HG03135 (cell line): ENCODE results near the gene COA7.

ENCODE experiments used
- ATAC-seq: cut with Tn5 transposase; IDR thresholded peaks from one replicate; pipeline ENCODE4 v1.9.1; 2021; ENCODE audit warnings: mild to moderate bottlenecking, moderate library complexity; ENCODE audit not compliant: unreplicated experiment

The COA7 gene

DNA sequence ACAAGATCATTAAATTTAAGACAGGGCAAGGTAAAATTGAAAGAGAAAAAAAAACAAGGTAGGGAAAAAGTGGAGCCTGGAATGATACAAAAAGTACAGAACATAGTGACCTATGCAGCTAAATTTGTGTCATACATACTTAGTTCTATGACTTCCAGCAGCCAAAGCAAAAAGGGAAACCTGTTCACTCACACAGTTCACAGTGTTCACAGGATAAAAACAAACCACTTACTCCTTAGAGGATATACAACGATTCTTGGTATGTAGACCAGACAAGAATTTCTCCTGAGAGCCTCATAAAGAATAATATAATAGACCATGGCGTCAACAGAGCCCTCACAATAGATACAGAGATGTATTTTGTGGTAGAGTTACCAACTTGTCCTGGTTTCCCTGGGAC lies 27.5 kb downstream of the COA7 start:
- no peak for ATAC-seq

DNA sequence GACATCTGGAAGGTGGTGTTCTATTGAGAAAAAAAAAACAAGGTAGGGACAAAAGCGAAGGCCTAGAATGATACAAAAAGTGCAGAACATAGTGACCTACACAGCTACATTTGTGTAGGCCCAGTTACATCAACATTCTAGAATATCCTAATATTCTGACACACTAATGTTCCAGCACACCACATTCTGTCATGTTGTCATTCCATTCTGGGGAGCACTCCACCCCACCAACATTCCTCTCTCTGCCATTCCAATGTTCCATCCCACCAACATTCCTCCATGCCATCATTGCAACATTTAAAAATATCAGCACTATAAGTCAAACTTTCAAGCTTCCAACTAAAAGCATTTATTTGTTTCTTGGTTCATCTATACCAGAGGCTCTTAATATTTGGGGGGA lies 28.5 kb downstream of the COA7 start:
- no peak for ATAC-seq

DNA sequence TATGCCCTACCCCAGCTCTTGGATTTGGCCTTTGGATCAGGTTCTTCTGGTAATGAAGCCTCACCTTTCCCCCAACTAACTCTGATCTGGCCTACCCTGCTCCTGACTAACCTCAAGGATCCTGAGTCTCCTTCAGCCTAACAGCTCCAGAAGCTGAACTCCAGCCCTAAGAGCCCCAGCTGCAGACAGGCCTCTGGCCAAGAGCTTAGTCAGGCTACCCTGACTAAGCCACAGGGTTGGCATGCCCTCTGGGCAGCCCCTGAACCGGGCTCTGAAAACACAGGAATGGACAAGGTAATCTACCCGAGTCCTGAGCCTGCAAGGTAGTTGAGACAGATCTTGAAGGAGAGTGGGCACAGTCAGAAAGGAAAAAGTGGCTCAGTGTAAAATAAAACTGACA lies 29.4 kb downstream of the COA7 start:
- no peak for ATAC-seq

DNA sequence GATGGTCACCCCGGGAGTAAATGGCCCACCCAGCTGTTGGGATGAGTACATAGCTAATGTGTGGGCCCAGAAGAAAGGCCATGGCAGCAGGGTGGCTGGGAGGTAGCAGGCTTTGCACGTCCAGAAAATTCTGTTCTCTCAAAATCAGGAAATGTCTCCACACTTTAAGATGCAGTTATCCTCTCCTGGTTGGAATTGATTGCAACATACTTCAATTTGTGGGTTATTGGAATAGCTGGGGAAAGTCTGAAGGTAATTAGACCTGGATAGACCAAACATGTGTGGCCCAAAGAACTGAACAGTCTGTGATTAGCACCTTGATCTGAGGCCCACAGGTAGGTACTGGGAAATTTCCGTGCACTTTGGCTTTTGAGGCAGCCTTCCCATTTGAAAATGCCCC lies 30.2 kb downstream of the COA7 start:
- no peak for ATAC-seq

DNA sequence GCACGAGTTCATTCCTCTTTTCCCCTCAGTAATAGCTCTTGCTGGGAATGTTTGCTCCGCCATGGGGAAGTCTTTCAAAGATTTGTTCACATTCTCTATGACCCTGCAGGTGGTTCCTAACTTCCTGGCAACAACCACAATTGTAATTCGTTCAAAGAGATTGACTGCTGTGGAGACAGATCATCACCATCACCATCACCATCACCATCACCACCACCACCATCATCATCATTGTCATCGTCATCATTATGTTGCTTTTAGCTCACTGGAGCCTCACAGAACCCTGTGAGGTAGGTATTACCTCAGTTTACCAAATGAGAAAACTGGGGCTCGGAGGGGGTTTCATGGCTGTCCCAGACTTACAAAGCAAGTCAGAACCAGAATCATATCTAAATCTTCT lies 30.9 kb downstream of the COA7 start:
- no peak for ATAC-seq

DNA sequence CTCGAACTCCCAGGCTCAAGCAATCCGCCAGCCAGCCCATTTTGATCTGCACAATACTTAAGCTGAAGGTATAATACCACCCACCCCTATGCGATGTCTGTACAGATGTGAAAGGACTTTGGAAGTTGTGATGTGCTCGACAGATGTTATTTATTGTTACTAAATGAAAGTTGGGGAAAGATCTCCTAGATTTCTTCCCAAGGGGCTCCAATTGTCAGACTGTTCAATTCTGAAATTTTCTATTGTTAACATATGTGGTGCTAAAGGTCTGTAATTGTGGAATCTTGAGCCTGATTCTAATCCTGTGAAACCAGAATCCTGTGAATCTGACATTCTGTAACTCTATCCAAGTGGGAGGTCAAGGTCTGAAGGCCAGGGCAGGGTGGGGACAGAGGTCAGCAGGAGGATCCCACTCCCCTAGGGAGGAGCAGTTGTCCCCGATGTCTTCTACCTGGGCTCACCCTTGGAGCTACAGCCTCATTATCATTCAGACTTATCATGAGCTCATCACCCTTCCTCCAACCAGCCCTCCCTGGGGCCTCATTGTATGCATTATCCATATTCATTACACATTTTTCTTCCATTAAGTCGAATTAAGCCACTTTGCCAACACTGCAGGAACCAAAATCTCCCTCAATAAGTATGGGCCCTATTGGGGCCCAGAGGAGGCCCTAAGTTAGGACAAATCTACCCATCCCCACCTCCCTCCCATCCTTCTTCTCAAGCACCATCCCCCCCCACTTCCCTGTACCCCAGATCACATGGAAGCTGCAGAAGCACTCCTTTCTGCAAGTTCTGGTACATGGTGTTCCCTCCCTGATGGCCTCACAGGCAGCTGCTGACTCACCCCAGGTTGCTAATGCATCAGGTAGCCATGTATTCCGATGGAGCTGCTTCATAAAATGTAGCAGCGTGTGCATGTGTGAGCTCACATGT lies 32.9 kb downstream of the COA7 start:
- ATAC-seq: no peak

DNA sequence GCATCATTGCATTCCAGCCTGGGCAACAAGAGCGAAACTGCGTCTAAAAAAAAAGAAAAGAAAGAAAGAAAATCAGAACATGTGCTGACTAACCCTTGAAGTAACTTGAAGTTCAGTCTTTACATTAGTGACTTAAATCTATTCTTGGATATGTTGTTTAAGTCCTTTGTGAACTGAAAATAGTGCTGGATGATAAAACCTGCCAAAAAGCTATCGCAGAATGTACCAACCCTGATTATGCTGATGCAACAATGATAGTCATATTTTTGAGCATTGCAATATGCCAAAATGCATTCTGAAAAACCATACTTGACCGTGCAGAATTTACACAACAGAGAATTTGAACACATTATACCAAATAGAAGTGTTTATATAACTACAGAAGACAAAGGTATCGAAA lies 34.4 kb downstream of the COA7 start:
- ATAC-seq: no peak

DNA sequence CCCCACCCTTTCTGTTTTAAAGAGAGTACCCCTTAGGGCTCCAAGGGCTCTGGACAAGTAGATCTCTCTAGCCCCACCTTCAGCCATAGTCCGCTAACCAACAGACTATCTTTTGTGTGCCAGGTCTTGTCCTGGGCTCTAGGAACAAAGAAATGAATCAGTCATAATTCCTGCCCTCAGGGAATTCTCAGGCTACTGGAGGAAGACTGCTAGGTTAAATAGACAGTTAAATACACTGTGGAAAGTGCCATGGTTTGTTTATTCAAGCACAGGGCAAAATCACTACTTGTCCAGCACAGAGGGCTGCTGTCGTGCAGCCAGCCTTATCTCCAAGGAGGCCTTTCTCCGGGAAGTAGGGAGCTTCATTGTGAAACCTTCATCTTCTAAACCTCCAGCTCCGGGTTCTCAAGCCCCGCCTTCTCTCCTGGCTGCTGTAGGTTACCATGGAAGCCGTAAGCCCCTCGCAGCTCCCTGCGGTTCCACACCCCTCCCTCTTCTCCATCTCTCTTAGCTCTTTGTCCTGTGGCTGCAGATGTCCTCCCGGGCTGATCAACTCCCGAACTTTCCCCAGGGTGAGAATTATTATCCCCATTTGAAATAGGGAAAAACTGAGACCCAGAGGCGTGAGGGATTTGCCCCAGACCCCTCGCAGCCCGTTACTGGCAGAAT lies 35.4 kb downstream of the COA7 start:
- no peak for ATAC-seq

DNA sequence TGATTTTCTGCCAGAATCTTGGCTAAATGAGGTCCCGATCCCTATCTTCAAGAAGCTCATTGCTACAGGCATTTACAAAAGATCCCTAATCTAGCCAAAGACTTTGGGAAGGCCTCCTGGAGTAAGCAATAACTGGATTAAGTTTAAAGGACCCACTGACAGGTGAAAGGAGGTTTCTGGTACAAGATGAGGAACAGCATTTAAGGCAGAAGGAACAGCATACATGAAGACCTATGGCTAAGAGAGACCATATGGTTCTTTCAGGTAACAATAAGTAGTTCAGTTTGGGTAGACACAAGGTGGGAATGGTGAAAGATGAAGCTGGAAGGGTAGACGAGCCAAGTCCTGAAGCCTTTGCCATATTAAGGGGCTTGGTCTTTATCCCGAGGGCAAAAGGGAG lies 37.3 kb downstream of the COA7 start:
- ATAC-seq: no peak

DNA sequence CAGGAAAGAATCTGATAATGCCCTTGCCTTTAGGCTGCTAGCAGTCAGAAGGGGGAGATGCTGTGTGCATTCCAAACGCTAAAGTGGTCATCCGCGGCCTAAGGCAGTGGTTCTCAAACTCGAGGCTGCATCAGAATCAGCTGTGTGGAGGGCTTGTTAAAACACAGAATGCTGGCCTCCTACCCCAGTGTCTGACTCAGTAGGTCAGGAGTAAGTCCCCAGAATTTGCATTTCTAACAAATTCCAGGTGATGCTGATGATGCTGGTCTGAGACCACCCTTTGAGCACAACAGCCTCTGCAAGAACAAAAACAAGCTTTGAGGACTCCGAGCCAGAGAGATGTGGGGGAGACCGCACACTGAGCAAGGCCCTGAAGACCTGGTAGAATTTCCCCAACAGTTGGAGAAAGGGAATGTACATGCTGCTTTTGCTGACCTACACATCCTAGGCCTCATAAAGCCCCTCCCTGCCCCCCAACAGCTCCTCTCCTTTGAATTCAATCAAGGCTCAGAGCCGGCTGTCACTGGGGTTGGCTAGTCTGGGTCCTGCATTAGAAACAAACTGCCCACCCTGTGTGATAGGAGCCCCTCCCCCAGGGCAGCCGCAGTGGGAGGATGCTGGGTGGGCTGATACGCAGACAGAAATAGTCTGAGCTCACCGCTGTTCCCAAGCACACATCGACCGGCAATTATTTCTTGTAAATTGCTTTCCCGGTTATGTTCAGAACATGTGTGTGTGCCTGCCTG lies 38.1 kb downstream of the COA7 start:
- ATAC-seq: no peak

DNA sequence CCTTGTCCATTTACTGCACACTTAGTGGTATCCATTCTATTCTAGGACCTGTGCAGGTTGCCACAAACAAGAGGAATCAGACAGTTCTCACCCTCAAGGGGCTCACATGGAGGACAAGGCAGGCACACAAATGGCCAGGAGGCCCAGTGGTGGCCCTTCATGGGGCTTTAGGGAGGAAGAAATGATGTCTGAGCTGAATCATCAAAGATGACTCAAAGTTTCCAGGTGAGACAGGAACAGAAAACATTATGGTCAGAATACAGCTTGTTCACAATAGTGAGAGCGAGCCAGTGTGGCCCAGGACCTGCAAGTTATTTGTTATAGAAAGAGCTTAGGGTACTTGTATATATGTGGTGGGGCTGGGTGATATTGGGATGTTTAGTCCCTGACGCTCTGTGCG lies 38.8 kb downstream of the COA7 start:
- ATAC-seq: peak; percentile 68

DNA sequence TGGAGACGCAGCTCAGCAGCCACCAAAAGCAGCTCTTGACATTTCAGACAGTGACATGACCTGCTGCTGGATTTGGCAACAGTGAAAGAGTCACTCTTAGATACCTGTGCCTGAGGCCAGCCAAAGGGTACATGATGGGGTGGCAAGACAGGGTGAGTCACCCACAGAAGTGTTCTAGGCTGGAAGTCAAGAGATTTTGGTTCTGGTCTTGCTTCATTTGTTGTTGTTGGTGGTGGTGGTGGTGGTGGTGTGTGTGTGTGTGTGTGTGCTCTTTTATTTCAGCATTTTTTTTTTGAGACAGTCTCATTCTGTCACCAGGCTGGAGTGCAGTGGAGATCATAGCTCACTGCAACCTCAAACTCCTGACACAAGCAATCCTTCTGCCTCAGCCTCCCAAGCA lies 39.4 kb downstream of the COA7 start:
- no peak for ATAC-seq

DNA sequence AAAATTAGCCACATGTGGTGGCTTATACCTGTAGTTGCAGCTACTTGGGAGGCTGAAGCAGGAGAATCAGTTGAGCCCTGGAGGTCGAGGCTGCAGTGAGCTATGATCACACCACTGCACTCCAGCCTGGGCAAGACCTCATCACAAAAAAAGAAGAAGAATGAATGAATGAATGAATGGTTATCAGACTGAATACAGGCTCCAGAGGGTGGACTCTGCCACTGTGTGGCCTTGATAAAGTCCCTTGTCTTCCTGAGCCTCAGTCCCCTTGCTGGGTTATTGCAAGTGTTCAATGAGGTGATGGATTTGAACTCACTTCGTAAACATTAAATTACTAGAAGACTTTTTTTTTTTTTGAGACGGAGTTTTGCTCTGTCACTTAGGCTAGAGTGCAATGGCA lies 40.4 kb downstream of the COA7 start:
- ATAC-seq: no peak

DNA sequence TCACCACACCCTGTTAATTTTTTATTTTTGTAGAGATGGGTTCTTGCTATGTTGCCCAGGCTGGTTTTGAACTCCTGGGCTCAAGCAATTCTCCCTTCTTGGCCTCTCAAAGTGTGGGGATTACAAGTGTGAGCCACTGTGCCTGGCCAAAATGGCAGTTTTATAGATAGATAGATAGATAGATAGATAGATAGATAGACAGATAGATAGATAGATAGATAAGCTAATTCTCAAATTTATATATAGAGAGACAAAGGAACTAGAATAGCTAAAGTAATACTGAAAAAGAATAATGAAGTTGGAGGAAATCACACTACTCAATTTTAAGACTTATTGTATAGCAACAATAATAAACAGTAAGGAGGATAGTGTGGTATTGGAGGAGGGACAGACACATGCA lies 44.1 kb downstream of the COA7 start:
- ATAC-seq: no peak

DNA sequence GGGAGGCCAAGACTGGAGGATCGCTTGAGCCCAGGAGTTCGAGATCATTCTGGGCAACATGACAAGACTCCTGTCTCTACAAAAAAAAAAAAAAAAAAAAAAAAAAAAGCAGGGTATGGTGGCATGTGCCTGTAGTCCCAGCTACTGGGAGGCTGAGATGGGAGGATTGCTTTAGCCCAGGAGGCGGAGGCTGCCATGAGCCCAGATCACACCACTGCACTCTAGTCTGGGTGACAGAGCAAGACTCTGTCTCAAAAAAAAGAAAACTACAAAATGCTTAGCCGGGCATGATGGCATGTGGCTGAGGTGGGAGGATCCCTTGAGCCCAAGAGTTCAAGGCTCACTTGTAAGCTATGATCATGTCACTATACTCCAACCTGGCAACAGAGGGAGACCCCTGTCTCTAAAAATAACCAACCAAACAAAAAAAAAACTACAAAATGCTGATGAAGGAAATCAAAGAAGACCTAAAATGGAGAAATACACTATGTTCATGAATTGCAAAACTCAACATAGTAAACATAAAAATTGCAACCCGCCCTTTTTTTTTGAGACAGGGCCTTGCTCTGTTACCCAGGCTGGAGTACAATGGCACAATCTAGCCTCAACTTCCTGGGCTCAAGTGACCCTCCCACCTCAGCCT lies 44.8 kb downstream of the COA7 start:
- no peak for ATAC-seq

DNA sequence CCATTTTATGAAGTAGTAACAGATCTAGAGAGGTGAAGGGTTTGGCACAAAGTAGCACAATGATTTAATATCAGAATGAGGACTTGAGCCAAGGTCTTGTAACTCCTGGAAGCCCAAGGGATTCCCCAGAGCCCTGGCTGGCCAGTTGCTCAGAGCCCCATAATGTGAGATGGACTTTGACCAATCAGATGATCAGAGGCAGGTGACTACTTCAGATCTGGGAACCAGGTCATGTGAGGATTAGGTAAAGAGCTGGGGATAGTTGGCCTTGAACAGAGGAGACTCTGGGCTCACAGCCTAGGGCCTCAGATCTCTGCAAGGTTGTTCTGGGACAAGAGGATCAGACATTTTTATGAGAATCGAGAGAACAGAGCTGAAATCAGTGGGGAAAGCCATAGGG lies 46.2 kb downstream of the COA7 start:
- no peak for ATAC-seq

DNA sequence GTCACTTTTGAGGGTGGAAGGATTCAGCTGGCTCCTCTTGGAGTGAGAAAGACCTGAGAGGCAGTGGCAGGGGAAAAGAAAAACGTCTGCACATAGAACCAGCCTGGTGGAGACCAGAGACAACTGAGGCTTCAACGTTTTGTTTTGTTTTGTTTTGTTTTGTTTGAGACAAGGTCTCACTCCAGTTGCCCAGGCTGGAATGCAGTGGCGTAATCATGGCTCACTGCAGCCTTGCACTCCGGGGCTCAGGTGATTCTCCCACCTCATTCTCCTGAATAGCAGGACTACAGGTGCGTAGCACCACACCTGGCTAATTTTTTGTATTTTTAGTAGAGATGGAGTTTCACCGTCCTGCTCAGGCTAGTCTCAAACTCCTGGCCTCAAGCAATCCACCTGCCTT lies 52.9 kb downstream of the COA7 start:
- ATAC-seq: no peak

DNA sequence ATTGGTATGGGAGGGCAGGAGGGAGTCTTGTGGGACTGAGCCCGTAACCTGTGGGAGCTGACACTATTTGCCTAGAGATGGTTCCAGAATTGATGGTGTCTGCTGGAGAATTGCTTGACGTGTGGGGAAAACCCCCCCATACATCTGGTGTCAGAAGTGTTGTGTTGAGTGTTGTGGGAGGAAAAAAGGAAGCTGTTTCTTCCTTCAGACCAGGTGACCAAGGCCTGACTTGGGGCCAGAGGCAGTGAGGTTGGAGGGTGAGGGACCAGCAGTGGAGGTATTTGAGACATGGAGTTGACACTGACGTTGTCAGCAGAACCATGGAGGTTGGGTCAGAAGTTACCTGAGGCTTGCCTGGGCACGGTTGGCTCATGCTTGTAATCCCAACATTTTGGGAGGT lies 56.8 kb downstream of the COA7 start:
- no peak for ATAC-seq

DNA sequence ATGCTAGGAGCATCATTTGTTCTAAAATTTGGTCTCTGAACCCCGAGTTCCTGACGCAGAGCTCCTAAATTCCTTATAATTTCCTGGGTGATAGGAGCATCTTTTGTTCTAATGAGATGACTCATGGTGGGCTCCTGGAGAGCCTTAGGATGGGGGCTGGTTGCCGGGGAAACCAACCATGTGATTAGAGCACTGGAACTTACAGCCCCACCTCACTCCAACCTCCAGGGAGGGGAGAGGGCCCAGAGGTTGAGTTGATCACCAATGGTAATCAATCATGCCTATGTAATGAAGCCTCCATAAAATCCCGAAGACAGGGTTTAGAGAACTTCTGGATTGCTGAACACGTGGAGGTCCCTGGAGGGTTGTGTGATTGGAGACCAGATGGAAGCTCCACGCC lies 57.5 kb downstream of the COA7 start:
- ATAC-seq: no peak

DNA sequence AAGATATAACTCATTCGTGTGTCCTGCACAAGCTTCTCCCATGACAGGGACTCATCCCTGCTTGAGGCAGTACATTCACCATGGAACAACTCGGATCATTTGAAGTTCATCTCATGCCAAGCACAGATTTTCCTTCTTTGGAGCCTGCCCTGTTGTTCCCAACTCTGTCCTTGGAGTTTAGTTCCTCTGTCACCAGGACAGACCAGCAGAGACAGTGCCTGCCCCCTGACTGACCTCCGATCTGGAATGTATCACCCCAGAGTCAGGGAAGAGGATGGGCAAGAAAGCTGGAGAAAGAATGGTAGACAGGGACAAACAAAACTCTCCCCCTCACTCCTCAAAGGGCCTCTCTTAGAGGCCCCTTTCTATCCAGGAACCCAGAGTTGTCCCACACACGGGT lies 60.2 kb downstream of the COA7 start:
- ATAC-seq: no peak
